Stimulated activated CD8-positive, alpha-beta memory T cell treated with anti-CD3 and anti-CD28 coated beads, Interleukin-7, amount 100 ng/mL, for 48 hours (primary cell): ENCODE results near the gene USP31.

Experiments used
- DNase-seq, 2 donors: peaks; one replicate each; pipeline ENCODE4 v3.0.0-alpha.2; 2020; ENCODE audit warnings: low read depth in 1 of 2; ENCODE audit errors: extremely low read depth in 1 of 2

Gene USP31

GRCh38 chr16:23069844-23070243 is 79.4 kb downstream of the USP31 start:
- no peak for DNase-seq

- DNase-seq = no peak
These were observed 81.0 kb downstream of the USP31 start for GRCh38 chr16:23068079-23068736.

DNA sequence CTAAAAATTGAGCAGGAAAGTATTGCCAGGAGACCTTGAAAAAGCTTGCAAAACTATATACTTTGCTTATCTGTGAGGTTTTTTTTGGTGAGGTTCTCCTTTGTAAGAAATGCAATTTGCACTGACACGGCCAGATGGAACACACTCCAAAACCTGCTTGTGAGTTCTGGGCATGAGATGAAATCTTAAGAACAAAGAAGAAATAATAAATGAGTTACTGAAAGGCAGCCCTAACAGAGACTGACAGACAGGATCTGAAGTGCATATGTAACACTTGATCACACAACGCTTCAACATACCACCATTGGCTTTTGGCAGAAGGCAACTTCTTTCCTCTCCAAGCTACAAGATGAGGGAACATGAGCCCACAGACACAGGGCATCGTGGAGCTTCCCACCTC is 82.6 kb downstream of the USP31 start:
- no peak for DNase-seq

GRCh38 chr16:23064639-23065038 is 84.6 kb downstream of the USP31 start:
- DNase-seq = no peak

- no peak for DNase-seq
These were observed 86.7 kb downstream of the USP31 start for GRCh38 chr16:23062524-23062923.

GRCh38 chr16:23061669-23062068 is 87.6 kb downstream of the USP31 start:
- DNase-seq = no peak

- peak in 1 of 2 donors; percentile 28 for DNase-seq
These were observed 88.6 kb downstream of the USP31 start for GRCh38 chr16:23060458-23061320.

GRCh38 chr16:23059433-23059832 is 89.8 kb downstream of the USP31 start:
- DNase-seq = no peak

GRCh38 chr16:23058576-23058975 is 90.7 kb downstream of the USP31 start:
- no peak for DNase-seq

DNA sequence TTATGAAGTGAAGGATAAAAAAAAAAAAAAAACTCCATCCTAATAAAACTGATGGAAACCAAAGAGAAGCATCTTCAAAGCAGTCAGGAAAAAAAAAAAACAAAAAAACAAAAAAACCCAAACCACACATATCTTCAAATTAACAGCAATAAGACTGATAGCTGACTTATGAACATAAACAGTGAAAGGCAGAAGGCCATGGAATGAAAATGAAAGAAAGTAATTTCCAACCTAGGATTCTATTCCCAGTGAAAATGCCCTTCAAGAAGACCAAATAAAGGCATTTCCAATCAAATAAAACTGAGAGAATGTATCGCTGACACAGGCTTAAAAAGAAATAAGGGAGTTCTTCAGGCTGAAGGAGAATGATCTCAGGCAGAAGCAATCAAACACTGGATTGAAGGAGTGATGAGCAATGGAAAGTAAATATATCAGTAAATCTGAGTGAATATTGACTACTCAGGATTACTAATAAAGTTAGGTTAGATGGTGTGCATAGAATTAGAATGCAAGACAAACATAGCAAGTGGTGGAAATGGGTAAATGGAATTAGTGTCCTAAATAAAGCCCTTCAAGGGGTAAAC is 92.1 kb downstream of the USP31 start:
- no peak for DNase-seq

- no peak for DNase-seq
These were observed 93.8 kb downstream of the USP31 start for GRCh38 chr16:23055481-23055880.

GRCh38 chr16:23052908-23053580 is 96.2 kb downstream of the USP31 start:
- no peak for DNase-seq

GRCh38 chr16:23052221-23052620 is 97.0 kb downstream of the USP31 start:
- DNase-seq = no peak

GRCh38 chr16:23051587-23051986 is 97.7 kb downstream of the USP31 start:
- no peak for DNase-seq

- DNase-seq = no peak
These were observed 101.1 kb downstream of the USP31 start for GRCh38 chr16:23048164-23048563.

- DNase-seq = no peak
These were observed 104.2 kb downstream of the USP31 start for GRCh38 chr16:23045025-23045424.

GRCh38 chr16:23040246-23040645 is 109.0 kb downstream of the USP31 start:
- DNase-seq = no peak

GRCh38 chr16:23039118-23039517 is 110.1 kb downstream of the USP31 start:
- no peak for DNase-seq

GRCh38 chr16:23035240-23035639 is 114.0 kb downstream of the USP31 start:
- no peak for DNase-seq

- DNase-seq = no peak
These were observed 117.6 kb downstream of the USP31 start for GRCh38 chr16:23031508-23032098.
